HAP-1 (cell line): ENCODE measurements around the gene ERC2.

ENCODE experiments used
- DNase-seq, 2 experiments: peaks; one replicate each; pipeline ENCODE4 v3.0.0-alpha.2; 2016 to 2020; ENCODE audit warnings: low spot score in 2 of 2
- H3K27me3 ChIP-seq: fragments of 250-450 bp; sonication (Bioruptor Pico); 2 replicates; pipeline ENCODE4 v1.5.1; 2020; ENCODE audit warnings: low read depth, mild to moderate bottlenecking, moderate library complexity
- H3K36me3 ChIP-seq: fragments of 250-450 bp; sonication (Bioruptor Pico); replicated peaks from 2 replicates; pipeline ENCODE4 v1.5.1; 2020; ENCODE audit warnings: mild to moderate bottlenecking
- H3K4me1 ChIP-seq: fragments of 250-450 bp; sonication (Bioruptor Pico); 2 replicates; pipeline ENCODE4 v1.5.1; 2020; ENCODE audit warnings: mild to moderate bottlenecking
- H3K4me3 ChIP-seq: fragments of 250-450 bp; sonication (Bioruptor Pico); 2 replicates; pipeline ENCODE4 v1.5.1; 2020; ENCODE audit warnings: mild to moderate bottlenecking, moderate library complexity
- H3K9me3 ChIP-seq: fragments of 250-450 bp; sonication (Bioruptor Pico); 2 replicates; pipeline ENCODE4 v1.5.1; 2020; ENCODE audit warnings: mild to moderate bottlenecking, moderate library complexity
- in situ Hi-C: fragments of 300-500 bp; cut with MboI; formaldehyde crosslinking; loops from 3 replicates; pipeline ENCODE4 v1.14.3; 2020; ENCODE audit warnings: low sequenced_read_pairs, inconsistent platforms, mixed read lengths

The ERC2 gene

DNA sequence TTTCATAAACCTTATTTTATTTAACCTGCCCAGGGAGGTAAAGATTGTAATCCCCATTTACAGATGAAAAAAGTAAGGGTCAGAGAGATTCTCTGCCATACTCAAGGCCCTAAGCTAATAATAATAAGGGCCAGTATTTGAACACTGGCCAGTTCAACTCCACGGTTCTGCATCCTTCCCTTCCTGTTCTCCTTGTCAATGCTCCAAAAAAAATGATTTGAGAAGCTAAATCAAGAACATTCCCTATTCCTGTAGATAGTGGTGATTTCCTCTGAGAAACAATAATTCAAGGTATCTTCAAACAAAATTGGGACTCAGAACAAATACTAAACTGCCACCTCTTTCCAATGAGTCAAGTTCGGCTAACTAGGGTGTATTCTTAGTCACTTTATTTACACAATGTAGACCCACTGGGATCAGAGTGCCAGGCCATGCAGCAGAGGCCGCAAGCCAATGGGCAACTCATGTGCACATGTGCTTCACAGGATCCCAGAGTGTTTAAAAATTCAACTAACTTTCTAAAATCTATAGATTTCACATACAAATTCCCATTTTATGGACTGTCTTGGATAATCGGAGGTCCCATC lies 521.6 kb downstream of the ERC2 start:
- in situ Hi-C loops = no loop called here

DNA sequence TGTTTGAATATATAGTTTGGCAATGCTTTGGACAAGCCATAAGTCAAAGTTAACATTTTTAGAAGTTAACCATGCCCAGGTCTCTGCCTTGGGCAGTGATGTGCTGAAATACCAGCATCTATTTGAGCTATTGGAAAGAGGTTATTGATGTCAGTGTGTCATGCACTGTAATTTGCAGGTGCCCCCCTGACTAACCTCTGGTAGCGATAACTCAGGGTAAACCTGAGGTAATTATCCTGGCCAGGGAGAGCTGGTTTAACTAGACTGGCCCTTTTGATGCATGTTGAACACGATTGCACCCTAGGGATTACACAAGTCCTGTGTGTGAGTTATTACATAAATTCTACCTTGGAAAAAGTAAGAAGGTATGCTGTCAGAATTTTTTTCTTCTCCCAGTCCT lies 525.4 kb downstream of the ERC2 start:
- in situ Hi-C loops = no loop called here

More for the DNA sequence above, 521.6 kb downstream of the ERC2 start:
- Histone ChIP-seq H3K27me3 (no peaks in the 10 kb centered on the region), H3K4me3 (no peak overlapping the region), H3K9me3 (no peaks in the 10 kb centered on the region), H3K4me1 (peaks cover 5% of the 10 kb centered on the region; the same call in 1 of the 2 replicates), H3K36me3 (no peaks in the 10 kb centered on the region)
- no peak for DNase-seq

DNA sequence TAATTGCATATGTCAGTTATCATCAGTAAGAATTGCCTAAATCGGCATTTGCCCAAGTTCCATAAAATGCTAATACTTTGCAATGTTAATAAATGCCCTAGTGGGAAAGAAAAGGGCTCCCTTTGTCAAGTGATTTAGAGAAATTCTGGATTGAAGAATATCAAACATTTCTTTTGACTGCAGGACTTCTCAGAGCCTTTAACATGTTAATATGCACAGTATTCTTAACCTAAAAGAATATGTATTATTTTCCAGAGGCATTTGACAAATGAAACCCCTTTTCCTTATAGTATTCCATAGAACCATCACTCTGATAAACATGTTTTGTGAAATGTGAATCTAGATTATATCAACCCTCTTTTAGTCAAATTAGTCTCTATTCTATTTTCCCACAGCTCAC lies 529.0 kb downstream of the ERC2 start:
- H3K9me3 ChIP-seq = no peaks in the 10 kb centered on the region
- no peaks in the 10 kb centered on the region for H3K27me3 ChIP-seq
- no peak overlapping the region for H3K4me3 ChIP-seq
- no peaks in the 10 kb centered on the region for H3K36me3 ChIP-seq
- in situ Hi-C loops = no loop called here
- DNase-seq = peak in 1 of 2 experiments; percentile 86
- H3K4me1 ChIP-seq = peaks cover 24% of the 10 kb centered on the region

More for the DNA sequence above, 525.4 kb downstream of the ERC2 start:
- Histone ChIP-seq H3K4me1 (peaks cover 24% of the 10 kb centered on the region), H3K36me3 (no peaks in the 10 kb centered on the region), H3K9me3 (no peaks in the 10 kb centered on the region), H3K27me3 (no peaks in the 10 kb centered on the region), H3K4me3 (no peak overlapping the region)
- no peak for DNase-seq

DNA sequence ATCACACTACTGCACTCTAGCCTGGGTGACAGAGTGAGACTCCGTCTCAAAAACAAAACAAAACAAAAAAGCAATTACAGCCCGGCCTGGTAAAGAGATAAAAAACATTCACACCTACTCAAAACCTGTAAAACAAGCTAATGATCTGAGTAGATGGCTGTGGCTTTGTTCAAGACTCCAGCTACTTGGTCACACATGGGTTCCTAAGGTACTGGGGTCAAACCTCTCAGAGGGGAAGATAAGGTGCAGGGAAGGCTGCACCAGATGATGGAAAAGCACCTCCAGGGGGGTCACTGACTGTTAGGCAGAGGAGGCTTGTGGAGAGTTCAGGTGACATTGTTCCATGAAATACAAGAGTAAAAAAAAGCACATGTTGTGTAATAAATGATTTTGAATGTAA lies 531.0 kb downstream of the ERC2 start:
- H3K4me1 ChIP-seq = peaks cover 24% of the 10 kb centered on the region
- no peaks in the 10 kb centered on the region for H3K27me3 ChIP-seq
- no peaks in the 10 kb centered on the region for H3K36me3 ChIP-seq
- in situ Hi-C loops = no loop called here
- DNase-seq = no peak
- no peaks in the 10 kb centered on the region; the same call in 1 of the 2 replicates for H3K9me3 ChIP-seq
- H3K4me3 ChIP-seq = no peak overlapping the region

DNA sequence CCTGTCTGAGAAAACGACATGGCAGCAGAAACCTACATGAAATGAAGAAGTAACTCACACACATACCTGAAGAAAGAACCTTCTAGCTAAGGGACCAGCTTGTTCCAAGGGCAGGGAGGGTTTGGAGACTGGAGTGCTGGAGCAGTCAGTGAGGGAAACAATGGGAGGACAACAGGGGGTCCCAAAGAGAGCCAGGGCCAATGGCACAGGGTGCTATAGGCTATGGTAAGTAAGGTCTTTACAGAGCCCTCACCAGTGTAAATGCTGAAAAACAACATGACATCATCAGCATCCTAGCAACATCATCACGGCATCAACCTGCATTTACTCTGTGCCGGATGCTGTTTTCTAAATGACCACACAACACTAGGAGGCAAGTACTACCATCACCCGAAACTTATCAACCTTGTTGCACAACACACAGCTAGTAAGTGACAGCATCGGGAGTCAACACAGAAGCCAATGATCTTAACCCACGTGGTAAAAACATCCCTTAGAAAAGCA lies 531.7 kb downstream of the ERC2 start:
- H3K4me3 ChIP-seq = no peak overlapping the region
- H3K27me3 ChIP-seq = no peaks in the 10 kb centered on the region
- peaks cover 24% of the 10 kb centered on the region for H3K4me1 ChIP-seq
- H3K9me3 ChIP-seq = no peaks in the 10 kb centered on the region; the same call in 1 of the 2 replicates
- in situ Hi-C loops = no loop called here
- DNase-seq = no peak
- H3K36me3 ChIP-seq = no peaks in the 10 kb centered on the region

DNA sequence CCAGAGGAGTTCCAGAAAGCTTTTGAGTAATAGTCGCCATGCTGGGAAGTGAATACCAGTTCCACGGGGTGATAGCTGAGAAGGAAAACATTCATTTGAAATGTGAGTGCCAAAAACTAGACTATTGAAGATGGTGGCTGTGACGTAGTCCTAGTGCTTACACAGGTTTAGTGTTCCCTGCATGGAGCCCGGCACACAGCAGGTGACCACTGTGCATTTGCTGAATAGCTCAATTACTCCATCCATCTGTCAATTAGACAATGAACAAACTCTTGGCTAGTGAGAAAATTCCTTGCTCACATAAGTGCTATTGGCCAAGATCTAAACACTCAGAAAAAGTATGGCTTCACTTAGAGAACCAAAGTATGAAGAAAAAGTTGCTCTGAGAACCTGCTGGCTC lies 533.0 kb downstream of the ERC2 start:
- no peak for DNase-seq
- in situ Hi-C loops = no loop called here
- H3K4me3 ChIP-seq = no peak overlapping the region
- H3K4me1 ChIP-seq = peaks cover 17% of the 10 kb centered on the region
- no peaks in the 10 kb centered on the region for H3K36me3 ChIP-seq
- H3K9me3 ChIP-seq = no peaks in the 10 kb centered on the region; the same call in 1 of the 2 replicates
- no peaks in the 10 kb centered on the region for H3K27me3 ChIP-seq

DNA sequence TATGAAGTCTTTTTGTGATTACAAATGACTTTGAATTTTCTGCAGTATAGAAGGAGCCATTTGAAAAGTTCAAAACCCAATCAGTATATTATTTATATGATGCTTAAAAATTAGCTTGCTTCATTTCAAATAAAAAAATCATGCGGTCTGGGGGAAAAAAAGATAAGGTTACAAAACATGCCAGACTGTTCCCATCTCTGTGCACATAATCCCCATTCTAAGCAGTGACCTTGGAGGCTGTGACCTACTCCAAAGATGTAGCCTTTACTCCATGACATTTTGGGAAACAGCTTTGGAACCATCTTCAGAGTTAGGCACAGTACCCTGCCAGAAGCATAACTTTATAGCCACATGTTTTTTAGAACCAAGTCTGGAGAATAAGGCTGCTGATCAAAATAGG lies 533.5 kb downstream of the ERC2 start:
- H3K9me3 ChIP-seq = no peaks in the 10 kb centered on the region; the same call in 1 of the 2 replicates
- H3K36me3 ChIP-seq = no peaks in the 10 kb centered on the region
- in situ Hi-C loops = no loop called here
- H3K4me1 ChIP-seq = peaks cover 13% of the 10 kb centered on the region
- no peak for DNase-seq
- no peaks in the 10 kb centered on the region for H3K27me3 ChIP-seq
- no peak overlapping the region for H3K4me3 ChIP-seq

DNA sequence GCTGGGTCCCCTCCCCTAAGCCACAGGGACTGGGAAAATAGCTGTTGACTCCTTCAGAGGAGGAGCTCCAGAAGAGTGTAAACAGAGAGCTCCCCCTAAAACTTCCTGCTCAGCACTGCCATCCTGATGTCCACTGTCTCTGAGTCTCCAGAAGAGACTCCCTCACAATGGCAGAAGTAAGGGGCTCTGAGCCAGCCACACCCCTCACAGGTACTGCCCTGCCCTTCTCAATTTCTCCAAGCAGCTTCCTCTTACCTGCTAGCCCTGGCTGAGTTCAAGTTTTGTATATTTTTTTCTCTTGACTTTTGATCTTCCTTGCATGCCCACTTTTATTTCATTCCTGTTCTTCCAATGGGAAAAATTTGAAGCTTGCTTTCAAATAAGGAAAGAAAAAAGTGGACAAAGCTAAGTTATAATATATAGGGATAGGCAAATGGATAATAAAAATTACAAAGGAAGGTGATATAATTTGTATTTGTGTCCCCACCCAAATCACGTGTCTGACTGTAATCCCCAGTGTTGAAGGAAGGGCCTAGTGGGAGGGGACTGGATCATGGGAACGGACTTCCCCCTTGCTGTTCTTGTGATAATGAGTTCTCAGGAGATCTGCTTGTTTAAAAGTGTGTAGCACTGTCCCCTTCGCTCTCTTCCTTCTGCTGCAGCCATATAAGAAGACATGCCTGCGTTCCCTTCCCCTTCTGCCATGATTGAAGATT lies 539.0 kb downstream of the ERC2 start:
- no peak for DNase-seq
- Histone ChIP-seq H3K27me3 (no peaks in the 10 kb centered on the region; the same call in 1 of the 2 replicates), H3K36me3 (no peaks in the 10 kb centered on the region), H3K9me3 (no peaks in the 10 kb centered on the region; the same call in 1 of the 2 replicates), H3K4me1 (no peaks in the 10 kb centered on the region; the same call in 1 of the 2 replicates), H3K4me3 (no peak overlapping the region)
- in situ Hi-C loops = no loop called here

DNA sequence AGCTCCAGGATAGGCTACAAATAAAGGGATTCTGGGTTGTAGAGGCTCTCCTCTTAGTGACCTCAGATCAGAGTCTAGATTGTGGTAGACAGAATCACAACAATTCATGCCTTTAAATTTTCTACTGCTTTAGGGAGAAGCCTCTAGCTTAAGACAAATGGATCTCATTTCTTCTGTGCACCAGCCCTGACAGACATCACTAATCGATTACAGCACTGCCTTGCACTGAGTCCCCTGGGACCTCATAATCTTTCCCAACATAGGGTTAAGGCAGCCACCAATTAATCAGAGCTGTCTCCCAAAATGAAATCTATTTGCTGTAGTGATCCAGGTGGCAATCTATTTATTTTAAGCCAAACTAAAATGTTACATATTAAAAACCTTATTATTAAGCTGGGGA lies 544.6 kb downstream of the ERC2 start:
- Histone ChIP-seq H3K36me3 (no peaks in the 10 kb centered on the region), H3K27me3 (no peaks in the 10 kb centered on the region; the same call in 1 of the 2 replicates), H3K4me1 (no peaks in the 10 kb centered on the region; the same call in 1 of the 2 replicates), H3K9me3 (no peaks in the 10 kb centered on the region), H3K4me3 (no peak overlapping the region)
- in situ Hi-C loops = loop anchor here (25.0 kb wide), 1 partner anchor 339 kb away; no protein-coding TSS in a partner anchor
- no peak for DNase-seq

DNA sequence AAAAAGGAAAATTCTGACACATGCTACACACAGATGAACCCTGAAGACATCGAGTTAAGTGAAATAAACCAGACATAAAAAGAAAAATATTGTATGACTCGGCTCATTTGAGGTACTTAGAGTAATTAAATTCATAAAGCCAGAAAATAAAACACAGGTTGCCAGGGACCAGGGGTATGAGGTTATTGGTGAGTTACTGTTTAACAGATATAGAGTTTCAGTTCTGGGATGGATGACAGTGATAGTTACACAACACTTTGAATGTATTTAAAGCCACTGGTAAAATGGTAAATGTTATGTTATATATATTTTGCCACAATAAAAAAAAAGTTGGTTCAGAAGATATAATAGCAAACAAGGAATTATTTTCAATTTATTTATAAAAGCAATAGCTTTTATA lies 545.1 kb downstream of the ERC2 start:
- Histone ChIP-seq H3K9me3 (no peaks in the 10 kb centered on the region), H3K4me1 (no peaks in the 10 kb centered on the region), H3K4me3 (no peak overlapping the region), H3K27me3 (no peaks in the 10 kb centered on the region; the same call in 1 of the 2 replicates), H3K36me3 (no peaks in the 10 kb centered on the region)
- in situ Hi-C loops = loop anchor here (25.0 kb wide), 1 partner anchor 339 kb away; no protein-coding TSS in a partner anchor
- no peak for DNase-seq

DNA sequence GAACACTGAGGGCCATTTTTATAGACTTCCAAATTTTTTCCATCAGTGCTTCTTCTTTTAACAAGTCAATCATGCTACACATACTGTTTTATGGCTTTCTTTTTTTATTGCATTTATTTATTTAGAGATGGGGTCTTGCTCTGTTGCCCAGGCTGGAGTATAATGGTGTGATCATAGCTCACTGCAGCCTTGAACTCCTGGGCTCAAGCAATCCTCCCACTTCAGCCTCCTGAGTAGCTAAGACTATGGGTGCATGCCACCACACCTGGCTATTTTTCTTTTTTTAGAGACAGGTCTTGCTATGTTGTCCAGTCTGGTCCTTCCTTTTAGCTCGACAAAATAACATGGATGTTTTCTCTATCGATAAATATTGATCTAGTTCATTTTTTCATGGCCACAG lies 555.4 kb downstream of the ERC2 start:
- H3K4me1 ChIP-seq = no peaks in the 10 kb centered on the region
- H3K9me3 ChIP-seq = no peaks in the 10 kb centered on the region
- in situ Hi-C loops = loop anchor here (25.0 kb wide), 1 partner anchor 349 kb away; no protein-coding TSS in a partner anchor
- no peak overlapping the region for H3K4me3 ChIP-seq
- no peak for DNase-seq
- H3K36me3 ChIP-seq = no peaks in the 10 kb centered on the region
- H3K27me3 ChIP-seq = no peaks in the 10 kb centered on the region

DNA sequence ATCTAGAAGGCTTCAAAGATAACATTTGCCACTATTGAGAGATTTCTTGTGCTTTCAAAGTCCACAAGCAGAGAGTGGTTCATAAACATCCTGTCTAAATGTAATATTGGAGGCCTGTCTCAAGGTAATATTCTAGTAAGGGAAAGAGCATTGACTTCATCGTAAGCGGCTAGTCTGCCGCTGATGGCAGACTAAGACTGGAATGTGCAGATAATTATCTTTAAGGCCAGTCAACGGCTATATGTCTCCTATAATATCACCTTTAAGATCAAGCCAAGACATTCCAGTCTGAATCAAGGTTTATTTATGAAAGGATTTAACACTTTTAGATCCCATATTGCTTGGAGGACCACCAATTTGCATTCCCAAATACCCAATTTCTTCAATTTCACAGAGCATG lies 557.0 kb downstream of the ERC2 start:
- Histone ChIP-seq H3K4me3 (no peak overlapping the region), H3K4me1 (no peaks in the 10 kb centered on the region), H3K9me3 (no peaks in the 10 kb centered on the region), H3K27me3 (no peaks in the 10 kb centered on the region), H3K36me3 (no peaks in the 10 kb centered on the region)
- in situ Hi-C loops = loop anchor here (25.0 kb wide), 1 partner anchor 351 kb away; no protein-coding TSS in a partner anchor
- no peak for DNase-seq

DNA sequence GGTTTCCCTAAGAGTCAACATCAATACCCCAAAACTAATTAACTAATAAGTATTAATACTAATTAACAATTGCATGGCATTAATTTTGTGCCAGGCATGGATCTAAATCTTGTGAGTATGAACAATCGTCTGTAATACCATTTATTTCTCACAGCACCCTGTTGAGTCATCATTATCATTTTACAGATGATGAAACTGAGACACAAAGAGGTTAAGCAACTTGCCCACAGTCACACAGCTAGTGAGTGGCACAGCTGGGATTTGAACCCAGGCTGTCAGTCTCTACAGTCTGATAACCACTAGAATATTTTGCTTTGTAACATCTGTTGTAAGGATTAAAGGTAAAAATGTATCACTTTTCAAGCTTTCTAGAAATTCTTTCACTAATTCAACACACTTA lies 557.7 kb downstream of the ERC2 start:
- Histone ChIP-seq H3K4me1 (no peaks in the 10 kb centered on the region), H3K9me3 (no peaks in the 10 kb centered on the region), H3K27me3 (no peaks in the 10 kb centered on the region), H3K4me3 (no peak overlapping the region), H3K36me3 (no peaks in the 10 kb centered on the region)
- in situ Hi-C loops = loop anchor here (25.0 kb wide), 1 partner anchor 352 kb away; no protein-coding TSS in a partner anchor
- DNase-seq = no peak

DNA sequence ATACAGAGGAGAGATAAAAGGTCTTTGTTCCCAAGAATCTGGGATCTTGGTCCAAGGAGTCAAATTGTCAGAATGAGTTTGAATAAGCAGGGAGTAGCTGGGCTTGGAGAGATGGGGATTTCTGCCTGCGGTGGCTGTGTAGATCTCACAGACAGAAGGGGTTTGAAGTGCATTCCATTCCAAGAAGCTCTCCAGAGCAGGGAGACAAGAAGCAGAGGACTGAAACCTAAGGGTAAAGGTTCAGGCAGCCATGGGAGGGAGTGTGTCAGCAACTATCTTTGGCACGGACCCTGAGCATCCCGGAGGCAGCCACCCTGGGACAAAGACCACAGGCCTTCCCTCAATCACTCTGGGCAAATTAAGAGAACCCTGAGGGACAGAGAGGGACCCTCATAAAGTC lies 558.9 kb downstream of the ERC2 start:
- H3K9me3 ChIP-seq = no peaks in the 10 kb centered on the region
- no peak overlapping the region for H3K4me3 ChIP-seq
- in situ Hi-C loops = loop anchor here (25.0 kb wide), 1 partner anchor 353 kb away; no protein-coding TSS in a partner anchor
- no peaks in the 10 kb centered on the region for H3K36me3 ChIP-seq
- no peak for DNase-seq
- no peaks in the 10 kb centered on the region for H3K27me3 ChIP-seq
- no peaks in the 10 kb centered on the region for H3K4me1 ChIP-seq
